Measurements from ENCODE around the gene IRAK4. TPM values are rescaled to one million over a fixed set of nuclear protein-coding genes. Genes with fewer than 3 reads are reported as not detected.

Gene IRAK4
- 10 to 100 TPM; 11.5 to 25.3 TPM for total RNA-seq

DNA sequence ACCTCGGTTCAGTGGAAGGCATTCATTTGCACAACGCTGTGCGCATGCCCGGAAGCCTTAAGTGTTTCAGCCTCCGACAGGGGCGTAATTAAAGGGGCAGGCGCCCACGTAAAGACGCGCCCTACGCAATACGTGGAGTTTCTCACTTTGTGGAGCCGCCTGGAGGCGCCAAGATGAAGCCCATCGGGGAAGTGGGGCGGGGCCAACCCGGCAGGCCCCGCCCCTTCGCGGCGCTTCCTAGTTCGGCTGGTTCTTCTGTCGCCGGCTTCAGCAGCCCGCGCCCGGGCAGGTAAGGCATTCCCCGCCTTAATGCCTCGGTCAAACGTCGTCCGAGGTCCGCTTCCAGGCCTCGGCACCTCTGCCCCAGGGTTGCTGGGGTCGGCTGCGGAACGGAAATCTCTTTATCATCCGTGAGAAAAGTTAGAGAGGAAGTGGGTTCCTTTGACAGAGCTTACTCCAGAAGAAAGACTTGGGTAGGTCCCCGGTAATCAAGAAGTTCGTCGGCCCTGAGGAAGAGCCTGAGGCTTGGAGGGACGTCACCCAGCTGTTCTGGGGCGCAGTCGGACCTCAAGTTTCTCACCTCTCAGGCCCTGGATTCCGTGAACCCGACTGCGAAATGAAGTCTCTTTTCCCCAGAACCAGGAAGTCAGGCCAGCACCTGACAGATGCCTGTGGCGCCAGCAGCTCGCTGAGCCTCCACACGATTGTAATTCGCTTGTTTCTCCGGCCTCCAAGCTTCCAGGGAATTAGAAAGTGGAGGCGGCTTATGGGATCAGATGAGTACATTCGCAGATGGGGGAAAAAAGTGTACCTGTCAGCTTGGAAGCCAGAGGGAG, at the start of gene IRAK4, which contains the start of gene PUS7L:
IRAK4 (plus strand) TSS at position 224 of the 836 bp plus-strand sequence. CDS start 9,161 bp downstream, outside the sequence.
PUS7L (minus strand) TSS at position 63 of the 836 bp plus-strand sequence. CDS start 3,545 bp downstream, outside the sequence.
- intact Hi-C loops (cut with DNase I), result loop anchor here (5.0 kb wide), 1 partner anchor 48 kb away; the partner anchor contains the start of gene TWF1
- Histone ChIP-seq H3K36me3 (no peaks in the 10 kb centered on the region), H3K4me1 (replicated peaks) (peaks cover 5% of the 10 kb centered on the region), H3K27me3 (replicated peaks; ENCODE audit: insufficient read depth) (no peaks in the 10 kb centered on the region), H3K27ac (peak within 1 kb of the TSS; percentile 85 to 87), H3K4me3 (peak within 1 kb of the TSS; percentile 62 to 77), H3K9me3 (no peaks in the 10 kb centered on the region)
- WGBS, result under 1% methylated on average over 54 of the region's 54 CpGs
- TF ChIP-seq CTCF (IDR thresholded peaks at IDR 0.05) (peak in 3 of 4 experiments; percentile 39 to 76 (median 53)), POLR2AphosphoS5 (IDR thresholded peaks at IDR 0.05) (peak; percentile 83), POLR2A (IDR thresholded peaks at IDR 0.05) (peak; percentile 65)
- DNase-seq (ENCODE audit: low spot score), result peak; percentile 96

DNA sequence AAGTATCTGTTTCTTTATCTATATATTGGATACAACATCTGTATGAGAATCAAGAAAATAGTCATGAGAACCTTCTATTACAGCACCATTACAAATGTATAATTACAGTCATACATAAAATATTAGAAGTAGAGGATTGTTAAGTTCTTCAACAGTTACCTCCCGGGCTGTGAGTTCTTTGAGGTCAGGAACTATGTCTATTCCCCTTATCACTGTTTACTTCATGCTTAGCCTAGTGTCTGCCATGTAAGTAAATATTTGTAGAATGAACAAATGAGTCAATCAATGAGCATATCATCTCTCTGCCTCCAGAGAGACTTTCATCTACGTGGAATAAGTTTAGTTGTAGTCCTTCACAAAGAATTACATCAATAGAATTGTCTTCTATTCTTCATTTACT, 47.4 kb upstream of the IRAK4 start:
- WGBS, result 67% methylated on average over 2 of the region's 2 CpGs
- Histone ChIP-seq H3K27me3 (replicated peaks; ENCODE audit: insufficient read depth) (no peaks in the 10 kb centered on the region), H3K4me3 (no peak overlapping the region), H3K36me3 (no peaks in the 10 kb centered on the region), H3K9me3 (no peaks in the 10 kb centered on the region), H3K4me1 (replicated peaks) (no peaks in the 10 kb centered on the region), H3K27ac (no peak overlapping the region)
- TF ChIP-seq POLR2A (IDR thresholded peaks at IDR 0.05), result no peak
- no peak for TF ChIP-seq POLR2AphosphoS5 (IDR thresholded peaks at IDR 0.05)
- no peak for TF ChIP-seq CTCF (IDR thresholded peaks at IDR 0.05)
- DNase-seq (ENCODE audit: low spot score), result no peak
- intact Hi-C loops (cut with DNase I), result no loop called here

GRCh38 chr12:43722621-43723020, 36.1 kb upstream of the IRAK4 start:
- H3K27ac ChIP-seq, result no peak overlapping the region
- H3K36me3 ChIP-seq, result no peaks in the 10 kb centered on the region
- no peaks in the 10 kb centered on the region for H3K9me3 ChIP-seq
- TF ChIP-seq CTCF (IDR thresholded peaks at IDR 0.05) (no peak), POLR2A (IDR thresholded peaks at IDR 0.05) (no peak), POLR2AphosphoS5 (IDR thresholded peaks at IDR 0.05) (no peak)
- H3K4me1 ChIP-seq (replicated peaks), result no peaks in the 10 kb centered on the region
- H3K27me3 ChIP-seq (replicated peaks; ENCODE audit: insufficient read depth), result no peaks in the 10 kb centered on the region
- intact Hi-C loops (cut with DNase I), result no loop called here
- no peak overlapping the region for H3K4me3 ChIP-seq
- DNase-seq (ENCODE audit: low spot score), result no peak

GRCh38 chr12:43723134-43723533, 35.6 kb upstream of the IRAK4 start:
- H3K9me3 ChIP-seq, result no peaks in the 10 kb centered on the region
- H3K4me3 ChIP-seq, result no peak overlapping the region
- no peak overlapping the region for H3K27ac ChIP-seq
- no peak for DNase-seq (ENCODE audit: low spot score)
- intact Hi-C loops (cut with DNase I), result no loop called here
- TF ChIP-seq POLR2A (IDR thresholded peaks at IDR 0.05) (no peak), CTCF (IDR thresholded peaks at IDR 0.05) (no peak), POLR2AphosphoS5 (IDR thresholded peaks at IDR 0.05) (no peak)
- no peaks in the 10 kb centered on the region for H3K36me3 ChIP-seq
- H3K27me3 ChIP-seq (replicated peaks; ENCODE audit: insufficient read depth), result no peaks in the 10 kb centered on the region
- H3K4me1 ChIP-seq (replicated peaks), result no peaks in the 10 kb centered on the region

GRCh38 chr12:43728117-43728516, 30.6 kb upstream of the IRAK4 start:
- Histone ChIP-seq H3K36me3 (no peaks in the 10 kb centered on the region), H3K27ac (no peak overlapping the region), H3K4me3 (no peak overlapping the region), H3K27me3 (replicated peaks; ENCODE audit: insufficient read depth) (no peaks in the 10 kb centered on the region), H3K4me1 (replicated peaks) (no peaks in the 10 kb centered on the region), H3K9me3 (no peaks in the 10 kb centered on the region)
- DNase-seq (ENCODE audit: low spot score), result no peak
- TF ChIP-seq POLR2A (IDR thresholded peaks at IDR 0.05), result no peak
- no peak for TF ChIP-seq POLR2AphosphoS5 (IDR thresholded peaks at IDR 0.05)
- TF ChIP-seq CTCF (IDR thresholded peaks at IDR 0.05), result peak in 1 of 4 experiments; percentile 8
- intact Hi-C loops (cut with DNase I), result no loop called here
- WGBS, result 60% methylated on average over 2 of the region's 2 CpGs

All from prostate gland (tissue), 2 donors.